ENCODE measurements around the gene NRIP3. TPM values are rescaled to one million over a fixed set of nuclear protein-coding genes. Genes with fewer than 3 reads are reported as not detected.
"Not testable (repeated sequence)": the region's sequence is repeated elsewhere in the genome, so short reads cannot be mapped to it uniquely, and the experiment has no call there.

The NRIP3 gene
- total RNA-seq, 1 experiment from 2014 or later, result not detected

DNA sequence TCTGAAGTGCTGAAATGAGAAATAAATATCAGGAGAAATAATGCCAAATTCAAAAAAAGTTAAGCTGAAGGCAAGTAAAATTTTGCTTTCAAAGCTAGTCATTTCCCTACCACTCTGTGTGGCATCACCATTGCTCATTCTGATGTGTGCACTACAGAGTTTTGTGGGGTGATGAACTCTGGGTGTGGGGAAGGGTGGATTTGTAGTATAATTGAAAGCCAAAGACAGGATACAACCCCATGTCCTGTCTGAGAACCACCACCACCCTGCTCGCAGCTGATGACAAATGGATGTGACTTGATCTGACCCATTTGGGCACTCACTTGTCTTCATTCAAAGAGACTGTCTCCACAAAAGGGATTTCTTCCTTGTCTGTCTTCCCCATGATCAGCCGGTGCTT, 20.2 kb downstream of the NRIP3 start:
- CTCF ChIA-PET, result no interaction called here
- Histone ChIP-seq H3K4me3 (ENCODE audit: low read length) (no peak overlapping the region), H3K4me2 (ENCODE audit: low read length) (no peak overlapping the region), H3K79me2 (ENCODE audit: low read length) (no peaks in the 10 kb centered on the region), H3K27me3 (ENCODE audit: low read length) (no peaks in the 10 kb centered on the region), H2AFZ (ENCODE audit: low read length) (no peak overlapping the region), H4K20me1 (ENCODE audit: low read length) (no peaks in the 10 kb centered on the region), H3K4me1 (ENCODE audit: insufficient read depth, low read length) (0 out of 2 replicates have a peak, but pooled peaks cover 3% of the 10 kb centered on the region), H3K9me2 (replicated peaks; ENCODE audit: low read length) (no peaks in the 10 kb centered on the region), H3K36me3 (ENCODE audit: low read depth, low read length) (no peaks in the 10 kb centered on the region), H3F3A (ENCODE audit: low read length, unreplicated experiment) (no peaks in the 10 kb centered on the region), H3K9me3 (ENCODE audit: low read length) (no peaks in the 10 kb centered on the region), H3K27ac (ENCODE audit: low read length) (no peak overlapping the region), H3K9ac (ENCODE audit: low read length) (no peak overlapping the region)
- ATAC-seq, result no peak
- intact Hi-C loops (cut with micrococcal nuclease), result no loop called here
- no TSS peak for BruUV-seq (replicated peaks)
- POLR2A ChIA-PET (ENCODE audit: unreplicated experiment), result no interaction called here
- DNase-seq, result no peak
- TF ChIP-seq EZH2 (IDR thresholded peaks at IDR 0.05; ENCODE audit: low read length, unreplicated experiment) (no peak), EZH2phosphoT487 (IDR thresholded peaks at IDR 0.05; ENCODE audit: borderline replicate concordance, low read length) (no peak)
- TF ChIP-seq, protein P1, sequence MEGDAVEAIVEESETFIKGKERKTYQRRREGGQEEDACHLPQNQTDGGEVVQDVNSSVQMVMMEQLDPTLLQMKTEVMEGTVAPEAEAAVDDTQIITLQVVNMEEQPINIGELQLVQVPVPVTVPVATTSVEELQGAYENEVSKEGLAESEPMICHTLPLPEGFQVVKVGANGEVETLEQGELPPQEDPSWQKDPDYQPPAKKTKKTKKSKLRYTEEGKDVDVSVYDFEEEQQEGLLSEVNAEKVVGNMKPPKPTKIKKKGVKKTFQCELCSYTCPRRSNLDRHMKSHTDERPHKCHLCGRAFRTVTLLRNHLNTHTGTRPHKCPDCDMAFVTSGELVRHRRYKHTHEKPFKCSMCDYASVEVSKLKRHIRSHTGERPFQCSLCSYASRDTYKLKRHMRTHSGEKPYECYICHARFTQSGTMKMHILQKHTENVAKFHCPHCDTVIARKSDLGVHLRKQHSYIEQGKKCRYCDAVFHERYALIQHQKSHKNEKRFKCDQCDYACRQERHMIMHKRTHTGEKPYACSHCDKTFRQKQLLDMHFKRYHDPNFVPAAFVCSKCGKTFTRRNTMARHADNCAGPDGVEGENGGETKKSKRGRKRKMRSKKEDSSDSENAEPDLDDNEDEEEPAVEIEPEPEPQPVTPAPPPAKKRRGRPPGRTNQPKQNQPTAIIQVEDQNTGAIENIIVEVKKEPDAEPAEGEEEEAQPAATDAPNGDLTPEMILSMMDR (conservative IDR thresholded peaks at IDR 0.05; ENCODE audit: low read depth, low read length), result no peak

DNA sequence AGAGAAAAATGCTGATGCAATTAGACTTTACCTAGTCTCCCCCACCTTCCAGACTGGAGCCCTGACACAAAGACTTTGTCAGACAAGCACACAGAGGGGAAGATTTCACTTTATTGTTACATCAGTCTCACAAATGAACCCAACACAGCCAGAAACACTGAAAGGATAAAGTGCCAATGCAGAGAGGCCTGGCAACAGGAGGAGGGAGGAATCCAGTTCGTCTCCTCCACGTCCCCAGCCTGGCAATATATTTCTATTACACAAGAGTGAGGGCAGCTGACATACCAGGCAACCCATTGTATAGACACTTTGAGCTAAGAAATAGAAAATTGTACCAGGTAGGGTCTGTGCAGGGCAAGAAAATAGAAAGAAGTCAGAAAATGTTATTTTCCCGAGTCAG, 23.3 kb downstream of the NRIP3 start:
- no peaks in the 10 kb centered on the region for H3K9me3 ChIP-seq (ENCODE audit: low read length)
- H3K9me2 ChIP-seq (replicated peaks; ENCODE audit: low read length), result no peaks in the 10 kb centered on the region
- ChIA-PET CTCF (no interaction called here), POLR2A (ENCODE audit: unreplicated experiment) (no interaction called here)
- BruUV-seq (replicated peaks), result no TSS peak
- no peak for TF ChIP-seq EZH2 (IDR thresholded peaks at IDR 0.05; ENCODE audit: low read length, unreplicated experiment)
- TF ChIP-seq, protein P1 (conservative IDR thresholded peaks at IDR 0.05; ENCODE audit: low read depth, low read length), result no peak
- no peak for TF ChIP-seq EZH2phosphoT487 (IDR thresholded peaks at IDR 0.05; ENCODE audit: borderline replicate concordance, low read length)
- H3K4me2 ChIP-seq (ENCODE audit: low read length), result no peak overlapping the region
- H3K9ac ChIP-seq (ENCODE audit: low read length), result no peak overlapping the region
- no peak overlapping the region for H3K27ac ChIP-seq (ENCODE audit: low read length)
- no peaks in the 10 kb centered on the region for H3K27me3 ChIP-seq (ENCODE audit: low read length)
- no peaks in the 10 kb centered on the region for H3K36me3 ChIP-seq (ENCODE audit: low read depth, low read length)
- DNase-seq, result no peak
- no peak overlapping the region for H2AFZ ChIP-seq (ENCODE audit: low read length)
- H4K20me1 ChIP-seq (ENCODE audit: low read length), result no peaks in the 10 kb centered on the region
- H3K4me1 ChIP-seq (ENCODE audit: insufficient read depth, low read length), result no peaks in the 10 kb centered on the region
- H3K4me3 ChIP-seq (ENCODE audit: low read length), result no peak overlapping the region
- H3K79me2 ChIP-seq (ENCODE audit: low read length), result no peaks in the 10 kb centered on the region
- no peak for ATAC-seq
- H3F3A ChIP-seq (ENCODE audit: low read length, unreplicated experiment), result no peaks in the 10 kb centered on the region
- intact Hi-C loops (cut with micrococcal nuclease), result no loop called here

DNA sequence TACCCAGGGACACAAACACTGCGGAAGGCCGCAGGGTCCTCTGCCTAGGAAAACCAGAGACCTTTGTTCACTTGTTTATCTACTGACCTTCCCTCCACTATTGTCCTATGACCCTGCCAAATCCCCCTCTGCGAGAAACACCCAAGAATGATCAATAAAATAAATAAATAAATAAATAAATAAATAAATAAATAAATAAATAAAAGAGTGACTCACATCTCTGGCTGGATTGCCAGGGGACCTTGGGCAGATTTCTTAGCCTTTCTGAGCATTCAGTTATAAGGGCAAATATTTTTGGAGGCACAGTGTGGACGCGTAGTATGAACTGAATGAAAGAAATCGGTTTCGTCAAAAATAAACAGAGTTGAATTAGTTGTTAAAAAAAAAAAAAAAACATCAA, 24.4 kb downstream of the NRIP3 start:
- H3K4me3 ChIP-seq (ENCODE audit: low read length); H3K9me3 ChIP-seq (ENCODE audit: low read length); H4K20me1 ChIP-seq (ENCODE audit: low read length); ATAC-seq; H3K9ac ChIP-seq (ENCODE audit: low read length); CTCF ChIA-PET; H3K4me2 ChIP-seq (ENCODE audit: low read length); H3K27ac ChIP-seq (ENCODE audit: low read length); H3K79me2 ChIP-seq (ENCODE audit: low read length); H3K4me1 ChIP-seq (ENCODE audit: insufficient read depth, low read length); DNase-seq; H3K36me3 ChIP-seq (ENCODE audit: low read depth, low read length); BruUV-seq (replicated peaks); H3F3A ChIP-seq (ENCODE audit: low read length, unreplicated experiment); intact Hi-C loops (cut with micrococcal nuclease); H3K27me3 ChIP-seq (ENCODE audit: low read length); H3K9me2 ChIP-seq (replicated peaks; ENCODE audit: low read length); H2AFZ ChIP-seq (ENCODE audit: low read length): not testable (repeated sequence)
- POLR2A ChIA-PET (ENCODE audit: unreplicated experiment), result interaction anchor here (0.6 kb wide), 1 partner anchor 114 kb away, joined by 3 read pairs; no protein-coding TSS in a partner anchor

All from PC-3 (cell line).